ENCODE data around the gene COQ4.

- TF ChIP-seq CTCF (IDR thresholded peaks at IDR 0.05; ENCODE audit: insufficient read depth, low read depth, low read length) (no peak), EZH2 (IDR thresholded peaks at IDR 0.05; ENCODE audit: insufficient read depth, low read length) (no peak)
Measured at GRCh38 chr9:128371630-128372117, 49.0 kb downstream of the COQ4 start.
